IPS-18a (cell line): ENCODE data around the gene BTG3.

ENCODE experiments used
- H3K27ac ChIP-seq: one replicate; pipeline ENCODE4 v1.5.1; 2013; ENCODE audit warnings: low read length
- H3K27me3 ChIP-seq: one replicate; pipeline ENCODE4 v1.6.1; 2013; ENCODE audit warnings: mild to moderate bottlenecking, low read length; ENCODE audit not compliant: control insufficient read depth, insufficient read depth
- H3K36me3 ChIP-seq: one replicate; pipeline ENCODE4 v1.6.1; 2013; ENCODE audit warnings: low read depth, low read length; ENCODE audit not compliant: control insufficient read depth
- H3K4me1 ChIP-seq: one replicate; pipeline ENCODE4 v1.6.1; 2013; ENCODE audit warnings: low read depth, low read length; ENCODE audit not compliant: control insufficient read depth
- H3K4me3 ChIP-seq: one replicate; pipeline ENCODE4 v1.5.1; 2013; ENCODE audit warnings: low read length
- H3K9ac ChIP-seq: one replicate; pipeline ENCODE4 v1.6.1; 2013; ENCODE audit warnings: mild to moderate bottlenecking, low read length, moderate library complexity
- H3K9me3 ChIP-seq: one replicate; pipeline ENCODE4 v1.6.1; 2013; ENCODE audit warnings: low read depth, low read length; ENCODE audit not compliant: control insufficient read depth

Gene BTG3

GRCh38 chr21:17583898-17584297 lies 28.8 kb downstream of the BTG3 start:
- H3K27ac ChIP-seq, result no peak overlapping the region
- no peak overlapping the region for H3K4me3 ChIP-seq
- no peaks in the 10 kb centered on the region for H3K9me3 ChIP-seq
- H3K9ac ChIP-seq, result no peak overlapping the region
- H3K4me1 ChIP-seq, result no peaks in the 10 kb centered on the region
- no peaks in the 10 kb centered on the region for H3K36me3 ChIP-seq
- no peaks in the 10 kb centered on the region for H3K27me3 ChIP-seq

- H3K4me1 ChIP-seq, result no peaks in the 10 kb centered on the region
- no peaks in the 10 kb centered on the region for H3K27me3 ChIP-seq
- H3K9me3 ChIP-seq, result no peaks in the 10 kb centered on the region
- H3K36me3 ChIP-seq, result no peaks in the 10 kb centered on the region
- no peak overlapping the region for H3K9ac ChIP-seq
- H3K4me3 ChIP-seq, result no peak overlapping the region
- H3K27ac ChIP-seq, result no peak overlapping the region
Measured at GRCh38 chr21:17580319-17580718, 32.4 kb downstream of the BTG3 start.

- H3K36me3 ChIP-seq, result no peaks in the 10 kb centered on the region
- H3K27ac ChIP-seq, result no peak overlapping the region
Measured at GRCh38 chr21:17578876-17579275, 33.8 kb downstream of the BTG3 start.

GRCh38 chr21:17578162-17578561 lies 34.5 kb downstream of the BTG3 start:
- H3K4me1 ChIP-seq, result no peaks in the 10 kb centered on the region
- H3K27ac ChIP-seq, result no peak overlapping the region
- H3K27me3 ChIP-seq, result no peaks in the 10 kb centered on the region
- H3K36me3 ChIP-seq, result no peaks in the 10 kb centered on the region
- no peaks in the 10 kb centered on the region for H3K9me3 ChIP-seq
- no peak overlapping the region for H3K9ac ChIP-seq
- H3K4me3 ChIP-seq, result no peak overlapping the region

More at GRCh38 chr21:17578876-17579275, 33.8 kb downstream of the BTG3 start:
- Histone ChIP-seq H3K4me1 (no peaks in the 10 kb centered on the region), H3K9ac (no peak overlapping the region), H3K4me3 (no peak overlapping the region), H3K9me3 (no peaks in the 10 kb centered on the region), H3K27me3 (no peaks in the 10 kb centered on the region)

GRCh38 chr21:17577701-17578100 lies 35.0 kb downstream of the BTG3 start:
- no peaks in the 10 kb centered on the region for H3K27me3 ChIP-seq
- H3K9me3 ChIP-seq, result no peaks in the 10 kb centered on the region

GRCh38 chr21:17576080-17576835 lies 36.4 kb downstream of the BTG3 start:
- Histone ChIP-seq H3K4me1 (no peaks in the 10 kb centered on the region), H3K27ac (no peak overlapping the region), H3K4me3 (no peak overlapping the region), H3K9ac (no peak overlapping the region), H3K27me3 (no peaks in the 10 kb centered on the region), H3K9me3 (no peaks in the 10 kb centered on the region), H3K36me3 (peaks cover 4% of the 10 kb centered on the region)

More at GRCh38 chr21:17577701-17578100, 35.0 kb downstream of the BTG3 start:
- Histone ChIP-seq H3K36me3 (no peaks in the 10 kb centered on the region), H3K9ac (no peak overlapping the region), H3K4me1 (no peaks in the 10 kb centered on the region), H3K27ac (no peak overlapping the region), H3K4me3 (no peak overlapping the region)

- Histone ChIP-seq H3K36me3 (peaks cover 14% of the 10 kb centered on the region), H3K27ac (no peak overlapping the region), H3K9me3 (no peaks in the 10 kb centered on the region), H3K4me1 (no peaks in the 10 kb centered on the region), H3K27me3 (no peaks in the 10 kb centered on the region), H3K9ac (no peak overlapping the region), H3K4me3 (no peak overlapping the region)
Measured at GRCh38 chr21:17575076-17575475, 37.6 kb downstream of the BTG3 start.

GRCh38 chr21:17572431-17572830 lies 40.3 kb downstream of the BTG3 start:
- no peaks in the 10 kb centered on the region for H3K9me3 ChIP-seq
- no peak overlapping the region for H3K27ac ChIP-seq
- H3K27me3 ChIP-seq, result no peaks in the 10 kb centered on the region
- H3K36me3 ChIP-seq, result peaks cover 17% of the 10 kb centered on the region
- no peaks in the 10 kb centered on the region for H3K4me1 ChIP-seq
- no peak overlapping the region for H3K4me3 ChIP-seq
- H3K9ac ChIP-seq, result no peak overlapping the region

- H3K27ac ChIP-seq, result no peak overlapping the region
- no peaks in the 10 kb centered on the region for H3K4me1 ChIP-seq
- peaks cover 21% of the 10 kb centered on the region for H3K36me3 ChIP-seq
- H3K9me3 ChIP-seq, result no peaks in the 10 kb centered on the region
- H3K4me3 ChIP-seq, result no peak overlapping the region
- no peaks in the 10 kb centered on the region for H3K27me3 ChIP-seq
- H3K9ac ChIP-seq, result no peak overlapping the region
Measured at GRCh38 chr21:17570786-17571185, 41.9 kb downstream of the BTG3 start.

- Histone ChIP-seq H3K36me3 (peaks cover 81% of the 10 kb centered on the region), H3K27ac (no peak overlapping the region), H3K9me3 (no peaks in the 10 kb centered on the region), H3K4me3 (no peak overlapping the region), H3K9ac (no peak overlapping the region), H3K4me1 (no peaks in the 10 kb centered on the region), H3K27me3 (no peaks in the 10 kb centered on the region)
Measured at GRCh38 chr21:17560377-17561025, 52.2 kb downstream of the BTG3 start.

GRCh38 chr21:17554679-17555465 lies 57.8 kb downstream of the BTG3 start:
- Histone ChIP-seq H3K4me1 (no peaks in the 10 kb centered on the region), H3K9ac (no peak overlapping the region), H3K36me3 (peaks cover 80% of the 10 kb centered on the region), H3K27ac (no peak overlapping the region), H3K4me3 (no peak overlapping the region), H3K27me3 (no peaks in the 10 kb centered on the region), H3K9me3 (no peaks in the 10 kb centered on the region)
